ENCODE measurements around the gene NTPCR.

NTPCR gene

GRCh38 chr1:232979558-232979957 lies 29.1 kb downstream of the NTPCR start:
- CTCF ChIA-PET: no interaction called here
- Mint-ChIP-seq H3K4me3 (no peak overlapping the region), H3K27ac (no peak overlapping the region)

GRCh38 chr1:232980355-232980978 lies 30.1 kb downstream of the NTPCR start:
- H3K27me3 Mint-ChIP-seq: no peaks in the 10 kb centered on the region
- no peak overlapping the region for H3K27ac Mint-ChIP-seq
- CTCF ChIA-PET: no interaction called here
- H3K36me3 Mint-ChIP-seq: peaks cover 34% of the 10 kb centered on the region
- H3K4me3 Mint-ChIP-seq: no peak overlapping the region
- H3K4me1 Mint-ChIP-seq: peaks cover 25% of the 10 kb centered on the region
- peaks cover 2% of the 10 kb centered on the region for H3K9me3 Mint-ChIP-seq
- no peak for DNase-seq

More at GRCh38 chr1:232979558-232979957, 29.1 kb downstream of the NTPCR start:
- Mint-ChIP-seq H3K4me1 (peaks cover 25% of the 10 kb centered on the region), H3K36me3 (peaks cover 42% of the 10 kb centered on the region), H3K27me3 (no peaks in the 10 kb centered on the region), H3K9me3 (peaks cover 2% of the 10 kb centered on the region)
- DNase-seq: no peak

GRCh38 chr1:232980986-232981560 lies 30.7 kb downstream of the NTPCR start:
- no peak overlapping the region for H3K4me3 Mint-ChIP-seq
- peaks cover 2% of the 10 kb centered on the region for H3K9me3 Mint-ChIP-seq
- CTCF ChIA-PET: no interaction called here
- H3K36me3 Mint-ChIP-seq: peaks cover 30% of the 10 kb centered on the region
- no peak for DNase-seq
- peaks cover 25% of the 10 kb centered on the region for H3K4me1 Mint-ChIP-seq
- H3K27ac Mint-ChIP-seq: no peak overlapping the region
- no peaks in the 10 kb centered on the region for H3K27me3 Mint-ChIP-seq

- H3K27ac Mint-ChIP-seq: no peak overlapping the region
- peaks cover 2% of the 10 kb centered on the region for H3K9me3 Mint-ChIP-seq
Observed at GRCh38 chr1:232982238-232982944, 32.0 kb downstream of the NTPCR start.

GRCh38 chr1:232983375-232983774 lies 33.0 kb downstream of the NTPCR start:
- CTCF ChIA-PET: no interaction called here
- no peak for DNase-seq
- Mint-ChIP-seq H3K36me3 (peaks cover 14% of the 10 kb centered on the region), H3K27ac (no peak overlapping the region), H3K9me3 (peaks cover under 1% of the 10 kb centered on the region), H3K27me3 (no peaks in the 10 kb centered on the region), H3K4me1 (peaks cover 11% of the 10 kb centered on the region), H3K4me3 (no peak overlapping the region)

More at GRCh38 chr1:232982238-232982944, 32.0 kb downstream of the NTPCR start:
- H3K27me3 Mint-ChIP-seq: no peaks in the 10 kb centered on the region
- H3K4me1 Mint-ChIP-seq: peaks cover 20% of the 10 kb centered on the region
- peaks cover 24% of the 10 kb centered on the region for H3K36me3 Mint-ChIP-seq
- CTCF ChIA-PET: no interaction called here
- no peak for DNase-seq
- H3K4me3 Mint-ChIP-seq: no peak overlapping the region

GRCh38 chr1:232983817-232984567 lies 33.6 kb downstream of the NTPCR start:
- CTCF ChIA-PET: no interaction called here
- Mint-ChIP-seq H3K27ac (no peak overlapping the region), H3K4me1 (peaks cover 4% of the 10 kb centered on the region), H3K27me3 (no peaks in the 10 kb centered on the region), H3K4me3 (no peak overlapping the region), H3K9me3 (no peaks in the 10 kb centered on the region), H3K36me3 (peaks cover 9% of the 10 kb centered on the region)
- DNase-seq: no peak

GRCh38 chr1:232984577-232985425 lies 34.4 kb downstream of the NTPCR start:
- no peak overlapping the region for H3K4me3 Mint-ChIP-seq

GRCh38 chr1:232985882-232986526 lies 35.6 kb downstream of the NTPCR start:
- Mint-ChIP-seq H3K36me3 (peaks cover 7% of the 10 kb centered on the region), H3K27me3 (no peaks in the 10 kb centered on the region), H3K4me3 (no peak overlapping the region), H3K27ac (no peak overlapping the region), H3K4me1 (peaks cover 2% of the 10 kb centered on the region), H3K9me3 (no peaks in the 10 kb centered on the region)
- CTCF ChIA-PET: interaction anchor here (1.4 kb wide), 1 partner anchor 30 kb away, joined by 3 read pairs; no protein-coding TSS in a partner anchor
- no peak for DNase-seq

More at GRCh38 chr1:232984577-232985425, 34.4 kb downstream of the NTPCR start:
- DNase-seq: no peak
- Mint-ChIP-seq H3K4me1 (no peaks in the 10 kb centered on the region), H3K9me3 (no peaks in the 10 kb centered on the region), H3K36me3 (peaks cover 5% of the 10 kb centered on the region), H3K27me3 (no peaks in the 10 kb centered on the region), H3K27ac (no peak overlapping the region)
- CTCF ChIA-PET: interaction anchor here (1.4 kb wide), 1 partner anchor 29 kb away, joined by 3 read pairs; no protein-coding TSS in a partner anchor

- Mint-ChIP-seq H3K27me3 (no peaks in the 10 kb centered on the region), H3K9me3 (no peaks in the 10 kb centered on the region), H3K27ac (no peak overlapping the region), H3K36me3 (peaks cover 9% of the 10 kb centered on the region), H3K4me1 (peaks cover 3% of the 10 kb centered on the region), H3K4me3 (no peak overlapping the region)
- CTCF ChIA-PET: no interaction called here
- no peak for DNase-seq
Observed at GRCh38 chr1:232986527-232986922, 36.1 kb downstream of the NTPCR start.

- H3K4me1 Mint-ChIP-seq: peaks cover 3% of the 10 kb centered on the region
- H3K27ac Mint-ChIP-seq: no peak overlapping the region
- no peak overlapping the region for H3K4me3 Mint-ChIP-seq
- no peak for DNase-seq
- peaks cover 9% of the 10 kb centered on the region for H3K36me3 Mint-ChIP-seq
- H3K27me3 Mint-ChIP-seq: no peaks in the 10 kb centered on the region
- CTCF ChIA-PET: no interaction called here
- no peaks in the 10 kb centered on the region for H3K9me3 Mint-ChIP-seq
Observed at GRCh38 chr1:232987046-232987773, 36.8 kb downstream of the NTPCR start.

- H3K4me1 Mint-ChIP-seq: peaks cover 3% of the 10 kb centered on the region
- CTCF ChIA-PET: no interaction called here
- peaks cover 10% of the 10 kb centered on the region for H3K36me3 Mint-ChIP-seq
- DNase-seq: no peak
- no peaks in the 10 kb centered on the region for H3K27me3 Mint-ChIP-seq
- H3K27ac Mint-ChIP-seq: peak overlapping the region; percentile 63
- H3K4me3 Mint-ChIP-seq: no peak overlapping the region
- peaks cover under 1% of the 10 kb centered on the region for H3K9me3 Mint-ChIP-seq
Observed at GRCh38 chr1:232987774-232988140, 37.3 kb downstream of the NTPCR start.

- no peak overlapping the region for H3K27ac Mint-ChIP-seq
- CTCF ChIA-PET: no interaction called here
- DNase-seq: no peak
Observed at GRCh38 chr1:232988572-232989040, 38.2 kb downstream of the NTPCR start.

More at GRCh38 chr1:232988572-232989040, 38.2 kb downstream of the NTPCR start:
- Mint-ChIP-seq H3K36me3 (peaks cover 19% of the 10 kb centered on the region), H3K27me3 (no peaks in the 10 kb centered on the region), H3K4me1 (peaks cover 3% of the 10 kb centered on the region), H3K4me3 (no peak overlapping the region), H3K9me3 (peaks cover 8% of the 10 kb centered on the region)
